Measurements from ENCODE around the gene RBP4. TPM values are rescaled to one million over a fixed set of nuclear protein-coding genes. Genes with fewer than 3 reads are reported as not detected.
"Not testable (repeated sequence)": the region's sequence is repeated elsewhere in the genome, so short reads cannot be mapped to it uniquely, and the experiment has no call there.

Gene RBP4
- total RNA-seq, 2 donors from 2014 or later = 16.2 to 48.2 TPM

- DNase-seq (ENCODE audit: low spot score) = peak; percentile 11
- TF ChIP-seq CTCF (IDR thresholded peaks at IDR 0.05) = no peak
Measured at GRCh38 chr10:93547522-93547921, 53.5 kb downstream of the RBP4 start.

DNA sequence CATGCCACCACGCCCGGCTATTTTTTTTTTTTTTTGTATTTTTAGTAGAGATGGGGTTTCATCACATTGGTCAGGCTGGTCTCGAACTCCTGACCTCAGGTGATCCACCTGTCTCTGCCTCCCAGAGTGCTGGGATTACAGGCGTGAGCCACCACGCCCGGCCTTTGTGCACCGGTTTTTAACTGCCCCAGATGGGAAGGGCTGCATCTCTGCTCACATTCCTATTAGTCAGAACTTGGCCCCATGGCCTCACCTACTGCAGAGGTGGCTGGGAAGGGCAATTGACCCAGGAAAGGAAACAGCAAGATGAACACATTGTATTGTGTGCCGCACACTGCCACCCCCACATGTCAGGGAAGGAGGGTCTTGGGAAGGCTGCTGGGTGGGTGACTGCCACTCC lies 54.0 kb downstream of the RBP4 start:
- H3K4me3 ChIP-seq, H3K36me3 ChIP-seq, H3K27ac ChIP-seq, H3K27me3 ChIP-seq, H3K9me3 ChIP-seq, H3K4me1 ChIP-seq: not testable (repeated sequence)
- peak; percentile 36 for DNase-seq (ENCODE audit: low spot score)

More at GRCh38 chr10:93547522-93547921, 53.5 kb downstream of the RBP4 start:
- Histone ChIP-seq H3K4me1 (peaks cover 0 to 5% of the 10 kb centered on the region in 2 donors), H3K9me3 (no peaks in the 10 kb centered on the region), H3K4me3 (no peak overlapping the region), H3K36me3 (no peaks in the 10 kb centered on the region), H3K27ac (no peak overlapping the region), H3K27me3 (no peaks in the 10 kb centered on the region)

- H3K27me3 ChIP-seq = no peaks in the 10 kb centered on the region
- peak overlapping the region; percentile 6 to 11 for H3K27ac ChIP-seq
- peak; percentile 68 for DNase-seq (ENCODE audit: low spot score)
- no peaks in the 10 kb centered on the region for H3K36me3 ChIP-seq
- TF ChIP-seq CTCF (IDR thresholded peaks at IDR 0.05) = peak; percentile 13 to 46
- H3K4me3 ChIP-seq = peak overlapping the region in 1 of 2 donors; percentile 18
- peaks cover 0 to 7% of the 10 kb centered on the region in 2 donors for H3K4me1 ChIP-seq
- H3K9me3 ChIP-seq = no peaks in the 10 kb centered on the region
Measured at GRCh38 chr10:93542358-93542791, 58.7 kb downstream of the RBP4 start.

Other genes with a start within 250 kb of the RBP4 start
- gene MYOF, start 118.9 kb downstream of the RBP4 start, total RNA-seq = 10 to 100 TPM; 13.4 to 14.1 TPM
- gene CEP55, start 104.6 kb downstream of the RBP4 start, total RNA-seq = 1 to 10 TPM in 1 of 2 donors, under 1 TPM in 1; 0.24 to 1.8 TPM
- under 1 TPM in 1 of 2 donors, not detected in 1; 0.31 TPM for gene FFAR4, start 34.6 kb downstream of the RBP4 start, total RNA-seq
- not detected for gene PDE6C, start 11.3 kb upstream of the RBP4 start, total RNA-seq
- 1 to 10 TPM; 8.0 to 9.2 TPM for gene FRA10AC1, start 101.4 kb upstream of the RBP4 start, total RNA-seq
- gene LGI1, start 156.7 kb upstream of the RBP4 start, total RNA-seq = under 1 TPM in 1 of 2 donors, not detected in 1; 0.44 TPM

Measured in right atrium auricular region (tissue), 2 donors.